Prostate gland (tissue), 2 donors: ENCODE results near the gene PLEKHB1.

Source experiments
- CTCF ChIP-seq, 4 experiments: fragments of 200-600 bp in 2 of 4; fragments of 450-650 bp in 2 of 4; sonication (generic) in 2 of 4; IDR thresholded peaks; 1 replicate in 3 of 4; 2 replicates in 1 of 4; pipeline ENCODE4 v1.5.1; 2016 to 2019; ENCODE audit warnings: antibody characterized with exemption in 4 of 4, mild to moderate bottlenecking in 2 of 4, moderate library complexity in 2 of 4
- POLR2A ChIP-seq: fragments of 450-650 bp; IDR thresholded peaks from one replicate; pipeline ENCODE4 v1.6.1; 2016; ENCODE audit warnings: antibody characterized with exemption, mild to moderate bottlenecking

- no peak for TF ChIP-seq CTCF (IDR thresholded peaks at IDR 0.05)
- no peak for TF ChIP-seq POLR2A
Observed at GRCh38 chr11:73656985-73657384, 10.6 kb downstream of the PLEKHB1 start.
